ENCODE data around the gene MYLK.

DNA sequence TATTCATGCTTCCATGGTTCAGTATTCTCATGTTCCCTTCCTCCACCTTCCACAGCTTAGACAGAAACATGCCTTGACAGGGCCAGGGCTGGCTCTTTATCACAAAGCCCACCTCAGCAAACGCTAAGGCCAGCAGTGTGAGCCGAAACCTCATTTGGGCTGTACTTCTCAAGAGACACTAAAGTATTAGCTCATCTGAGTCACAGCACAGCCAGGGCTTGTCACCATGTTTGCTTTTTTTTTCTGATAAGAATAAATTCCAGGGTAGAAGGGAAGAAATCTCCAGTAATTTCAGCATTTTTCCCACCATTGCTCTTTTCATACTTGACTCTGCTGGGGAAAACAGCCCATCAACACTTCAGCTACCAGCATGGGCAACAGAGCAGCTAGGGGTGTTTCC is 95.4 kb downstream of the MYLK start:
- TF ChIP-seq, protein P1, sequence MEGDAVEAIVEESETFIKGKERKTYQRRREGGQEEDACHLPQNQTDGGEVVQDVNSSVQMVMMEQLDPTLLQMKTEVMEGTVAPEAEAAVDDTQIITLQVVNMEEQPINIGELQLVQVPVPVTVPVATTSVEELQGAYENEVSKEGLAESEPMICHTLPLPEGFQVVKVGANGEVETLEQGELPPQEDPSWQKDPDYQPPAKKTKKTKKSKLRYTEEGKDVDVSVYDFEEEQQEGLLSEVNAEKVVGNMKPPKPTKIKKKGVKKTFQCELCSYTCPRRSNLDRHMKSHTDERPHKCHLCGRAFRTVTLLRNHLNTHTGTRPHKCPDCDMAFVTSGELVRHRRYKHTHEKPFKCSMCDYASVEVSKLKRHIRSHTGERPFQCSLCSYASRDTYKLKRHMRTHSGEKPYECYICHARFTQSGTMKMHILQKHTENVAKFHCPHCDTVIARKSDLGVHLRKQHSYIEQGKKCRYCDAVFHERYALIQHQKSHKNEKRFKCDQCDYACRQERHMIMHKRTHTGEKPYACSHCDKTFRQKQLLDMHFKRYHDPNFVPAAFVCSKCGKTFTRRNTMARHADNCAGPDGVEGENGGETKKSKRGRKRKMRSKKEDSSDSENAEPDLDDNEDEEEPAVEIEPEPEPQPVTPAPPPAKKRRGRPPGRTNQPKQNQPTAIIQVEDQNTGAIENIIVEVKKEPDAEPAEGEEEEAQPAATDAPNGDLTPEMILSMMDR (IDR thresholded peaks at IDR 0.05; ENCODE audit: insufficient read depth, low read length), result no peak
- TF ChIP-seq GABPA (IDR thresholded peaks at IDR 0.05; ENCODE audit: low read depth) (no peak), POLR2AphosphoS5 (IDR thresholded peaks at IDR 0.05; ENCODE audit: low read depth) (no peak)

All from HL-60 (cell line).